ENCODE measurements around the gene SLC10A7. TPM values are rescaled to one million over a fixed set of nuclear protein-coding genes. Genes with fewer than 3 reads are reported as not detected.

The SLC10A7 gene
- total and polyA plus RNA-seq, 7 donors: 1.4 to 9.3 (median 5.3) TPM

DNA sequence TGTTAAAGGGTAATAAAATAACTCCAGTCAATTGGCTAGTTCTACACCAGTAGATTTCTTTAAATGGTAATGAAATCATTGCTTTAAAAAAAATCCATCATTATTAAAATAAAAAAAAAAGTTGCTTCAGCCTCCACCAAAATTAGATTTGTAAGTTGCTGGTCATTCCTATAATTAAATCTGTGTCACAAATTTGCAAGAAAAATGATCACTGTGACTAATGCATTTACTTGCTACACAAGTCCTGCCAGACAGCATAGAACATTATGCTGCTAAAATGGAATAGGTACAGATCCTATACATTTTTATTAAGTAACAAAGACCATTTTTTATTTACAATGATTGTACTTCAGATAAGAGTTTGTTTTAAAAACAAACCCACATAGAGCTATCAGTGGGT lies 85.8 kb downstream of the SLC10A7 start:
- H3K27me3 ChIP-seq: no peaks in the 10 kb centered on the region
- no peak overlapping the region for H3K27ac ChIP-seq
- no peak overlapping the region for H3K4me3 ChIP-seq
- TF ChIP-seq, protein P1, sequence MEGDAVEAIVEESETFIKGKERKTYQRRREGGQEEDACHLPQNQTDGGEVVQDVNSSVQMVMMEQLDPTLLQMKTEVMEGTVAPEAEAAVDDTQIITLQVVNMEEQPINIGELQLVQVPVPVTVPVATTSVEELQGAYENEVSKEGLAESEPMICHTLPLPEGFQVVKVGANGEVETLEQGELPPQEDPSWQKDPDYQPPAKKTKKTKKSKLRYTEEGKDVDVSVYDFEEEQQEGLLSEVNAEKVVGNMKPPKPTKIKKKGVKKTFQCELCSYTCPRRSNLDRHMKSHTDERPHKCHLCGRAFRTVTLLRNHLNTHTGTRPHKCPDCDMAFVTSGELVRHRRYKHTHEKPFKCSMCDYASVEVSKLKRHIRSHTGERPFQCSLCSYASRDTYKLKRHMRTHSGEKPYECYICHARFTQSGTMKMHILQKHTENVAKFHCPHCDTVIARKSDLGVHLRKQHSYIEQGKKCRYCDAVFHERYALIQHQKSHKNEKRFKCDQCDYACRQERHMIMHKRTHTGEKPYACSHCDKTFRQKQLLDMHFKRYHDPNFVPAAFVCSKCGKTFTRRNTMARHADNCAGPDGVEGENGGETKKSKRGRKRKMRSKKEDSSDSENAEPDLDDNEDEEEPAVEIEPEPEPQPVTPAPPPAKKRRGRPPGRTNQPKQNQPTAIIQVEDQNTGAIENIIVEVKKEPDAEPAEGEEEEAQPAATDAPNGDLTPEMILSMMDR (IDR thresholded peaks at IDR 0.05): no peak
- TF ChIP-seq POLR2A (IDR thresholded peaks at IDR 0.05) (no peak), EP300 (IDR thresholded peaks at IDR 0.05) (no peak), POLR2AphosphoS5 (IDR thresholded peaks at IDR 0.05) (no peak)
- H3K4me1 ChIP-seq: no peaks in the 10 kb centered on the region
- no peaks in the 10 kb centered on the region for H3K9me3 ChIP-seq
- intact Hi-C loops (cut with DNase I): no loop called here
- DNase-seq: no peak
- no peaks in the 10 kb centered on the region for H3K36me3 ChIP-seq

DNA sequence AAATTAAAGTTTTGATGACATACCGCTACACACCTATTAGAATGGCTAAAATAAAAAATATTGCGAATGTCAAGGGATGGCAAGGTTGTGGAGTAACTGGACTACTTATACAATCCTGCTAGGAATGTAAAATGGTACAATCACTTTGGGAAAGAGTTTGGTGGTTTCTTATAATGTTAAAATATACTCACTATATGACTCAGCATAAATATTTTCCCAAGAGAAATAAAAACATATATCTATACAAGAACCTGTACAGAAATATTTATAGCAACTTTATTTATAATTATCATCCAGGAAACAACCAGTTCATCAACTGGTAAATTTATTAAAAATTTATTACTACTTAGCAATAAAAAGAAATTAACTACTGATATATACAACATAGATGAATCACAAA lies 89.7 kb downstream of the SLC10A7 start:
- Histone ChIP-seq H3K36me3 (no peaks in the 10 kb centered on the region), H3K27ac (no peak overlapping the region), H3K4me1 (no peaks in the 10 kb centered on the region), H3K4me3 (no peak overlapping the region), H3K9me3 (no peaks in the 10 kb centered on the region), H3K27me3 (no peaks in the 10 kb centered on the region)
- intact Hi-C loops (cut with DNase I): no loop called here
- no peak for DNase-seq
- WGBS, 2 donors: 98 to 100% methylated on average over 2 of the region's 2 CpGs
- TF ChIP-seq EP300 (IDR thresholded peaks at IDR 0.05) (no peak), POLR2A (IDR thresholded peaks at IDR 0.05) (no peak), POLR2AphosphoS5 (IDR thresholded peaks at IDR 0.05) (no peak)
- TF ChIP-seq, protein P1 (IDR thresholded peaks at IDR 0.05): no peak

DNA sequence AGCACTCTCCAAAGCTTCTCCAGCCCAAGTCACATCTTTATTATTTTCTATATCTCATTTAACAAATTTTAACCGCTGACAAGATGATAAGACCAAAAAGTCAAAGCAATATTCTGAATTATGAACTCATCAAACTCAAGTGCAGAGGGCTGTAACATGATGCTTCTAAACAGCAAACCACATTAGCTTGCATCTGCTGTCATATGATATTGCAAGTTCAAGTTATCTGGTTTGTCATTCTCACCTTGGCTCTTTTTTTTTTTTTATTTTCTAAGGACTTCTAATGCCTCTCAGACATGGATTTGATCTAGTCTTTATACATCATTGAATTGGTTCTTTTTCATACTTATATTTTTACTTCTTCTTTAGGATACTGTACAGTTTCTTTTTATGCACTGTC lies 93.4 kb downstream of the SLC10A7 start:
- H3K4me1 ChIP-seq: no peaks in the 10 kb centered on the region
- TF ChIP-seq EP300 (IDR thresholded peaks at IDR 0.05): no peak
- no peak for TF ChIP-seq POLR2A (IDR thresholded peaks at IDR 0.05)
- TF ChIP-seq POLR2AphosphoS5 (IDR thresholded peaks at IDR 0.05): no peak
- TF ChIP-seq, protein P1 (IDR thresholded peaks at IDR 0.05): no peak
- H3K27ac ChIP-seq: no peak overlapping the region
- intact Hi-C loops (cut with DNase I): no loop called here
- no peaks in the 10 kb centered on the region for H3K27me3 ChIP-seq
- WGBS, 2 donors: 97 to 100% methylated on average over 1 of the region's 1 CpG
- no peaks in the 10 kb centered on the region for H3K36me3 ChIP-seq
- H3K9me3 ChIP-seq: no peaks in the 10 kb centered on the region
- no peak for DNase-seq
- H3K4me3 ChIP-seq: no peak overlapping the region

DNA sequence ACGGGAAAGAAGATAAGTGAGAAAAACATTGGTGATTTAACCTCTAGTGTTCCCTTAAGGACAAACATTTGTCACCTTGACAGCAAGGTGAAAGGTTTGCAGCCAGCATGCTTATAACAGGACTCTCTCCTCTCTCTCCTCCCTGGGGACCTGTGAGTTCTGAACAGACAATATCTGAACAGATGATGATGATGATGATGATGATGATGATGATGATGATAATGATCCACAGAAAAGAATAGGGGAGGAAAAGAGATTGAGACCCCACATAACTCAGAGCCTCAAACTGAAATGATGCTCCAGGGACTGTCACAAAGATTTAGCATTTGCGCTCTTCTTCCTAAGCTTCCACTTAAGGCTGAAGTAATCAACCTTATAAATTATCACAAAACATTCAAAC lies 103.9 kb downstream of the SLC10A7 start:
- no peaks in the 10 kb centered on the region for H3K27me3 ChIP-seq
- intact Hi-C loops (cut with DNase I): no loop called here
- WGBS, 2 donors: 80 to 81% methylated on average over 2 of the region's 2 CpGs

DNA sequence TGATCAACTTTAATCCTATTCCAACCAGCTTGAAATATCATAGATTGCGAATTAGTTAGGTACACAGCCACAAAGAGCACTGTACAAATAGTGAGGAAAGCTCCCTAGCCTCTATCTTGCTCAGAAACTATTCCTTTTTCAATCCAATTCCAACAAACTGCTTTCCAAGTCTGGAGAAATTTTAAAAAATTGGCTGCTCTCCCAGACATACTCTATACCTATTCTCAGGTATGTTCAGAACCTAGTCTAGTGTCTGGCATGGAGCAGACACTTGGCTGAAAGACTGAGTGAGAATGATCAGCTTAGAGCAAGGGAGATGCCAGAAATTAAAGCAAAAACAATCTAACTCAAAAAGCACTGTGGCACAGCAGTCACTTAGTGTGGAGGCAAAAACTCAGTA lies 105.9 kb downstream of the SLC10A7 start:
- Histone ChIP-seq H3K4me3 (no peak overlapping the region), H3K27me3 (no peaks in the 10 kb centered on the region), H3K4me1 (no peaks in the 10 kb centered on the region), H3K27ac (no peak overlapping the region), H3K36me3 (no peaks in the 10 kb centered on the region), H3K9me3 (no peaks in the 10 kb centered on the region)
- intact Hi-C loops (cut with DNase I): no loop called here
- TF ChIP-seq, protein P1 (IDR thresholded peaks at IDR 0.05): no peak
- TF ChIP-seq POLR2AphosphoS5 (IDR thresholded peaks at IDR 0.05): no peak
- no peak for TF ChIP-seq EP300 (IDR thresholded peaks at IDR 0.05)
- TF ChIP-seq POLR2A (IDR thresholded peaks at IDR 0.05): no peak
- DNase-seq: no peak
- WGBS, 2 donors: 97 to 98% methylated on average over 1 of the region's 1 CpG

More for the DNA sequence above, 103.9 kb downstream of the SLC10A7 start:
- TF ChIP-seq, protein P1 (IDR thresholded peaks at IDR 0.05): no peak
- TF ChIP-seq POLR2A (IDR thresholded peaks at IDR 0.05) (no peak), EP300 (IDR thresholded peaks at IDR 0.05) (no peak), POLR2AphosphoS5 (IDR thresholded peaks at IDR 0.05) (no peak)
- no peaks in the 10 kb centered on the region for H3K4me1 ChIP-seq
- no peaks in the 10 kb centered on the region for H3K36me3 ChIP-seq
- H3K27ac ChIP-seq: no peak overlapping the region
- DNase-seq: no peak
- H3K4me3 ChIP-seq: no peak overlapping the region
- no peaks in the 10 kb centered on the region for H3K9me3 ChIP-seq
